ENCODE results near the gene SLC6A11. TPM values are rescaled to one million over a fixed set of nuclear protein-coding genes. Genes with fewer than 3 reads are reported as not detected.

The SLC6A11 gene
- total and polyA plus RNA-seq, 7 donors = 0.06 TPM; not detected in 6

- TF ChIP-seq CTCF (IDR thresholded peaks at IDR 0.05) = no peak
- intact Hi-C loops (cut with DNase I) = no loop called here
- Histone ChIP-seq H3K36me3 (ENCODE audit: insufficient read depth in 1 of 2, low read depth in 1 of 2) (no peaks in the 10 kb centered on the region), H3K4me3 (no peak overlapping the region), H3K27ac (no peak overlapping the region), H3K4me1 (no peaks in the 10 kb centered on the region), H3K27me3 (ENCODE audit: insufficient read depth in 3 of 3, low read length in 2 of 3) (peaks cover 0 to 26% (median 7%) of the 10 kb centered on the region in 3 donors), H3K9me3 (no peaks in the 10 kb centered on the region)
- ATAC-seq (no peak), DNase-seq (no peak)
- 45 to 62% (median 55%) methylated on average over 6 to 7 of the region's 7 CpGs for WGBS, 3 donors
Observed at GRCh38 chr3:10869460-10869859, 53.4 kb downstream of the SLC6A11 start.

- H3K27ac ChIP-seq = no peak overlapping the region
- H3K4me3 ChIP-seq = no peak overlapping the region
- intact Hi-C loops (cut with DNase I) = no loop called here
- 84 to 89% (median 84%) methylated on average over 1 of the region's 1 CpG for WGBS, 3 donors
- DNase-seq (no peak), ATAC-seq (no peak)
- H3K36me3 ChIP-seq (ENCODE audit: insufficient read depth in 1 of 2, low read depth in 1 of 2) = no peaks in the 10 kb centered on the region
- H3K27me3 ChIP-seq (ENCODE audit: insufficient read depth in 3 of 3, low read length in 2 of 3) = peaks cover 0 to 20% (median 7%) of the 10 kb centered on the region in 3 donors
- TF ChIP-seq CTCF (IDR thresholded peaks at IDR 0.05) = no peak
- H3K9me3 ChIP-seq = no peaks in the 10 kb centered on the region
- H3K4me1 ChIP-seq = no peaks in the 10 kb centered on the region
Observed at GRCh38 chr3:10870296-10870695, 54.3 kb downstream of the SLC6A11 start.

- no peak for TF ChIP-seq CTCF (IDR thresholded peaks at IDR 0.05)
- Histone ChIP-seq H3K4me3 (no peak overlapping the region), H3K36me3 (ENCODE audit: insufficient read depth in 1 of 2, low read depth in 1 of 2) (no peaks in the 10 kb centered on the region), H3K27me3 (ENCODE audit: insufficient read depth in 3 of 3, low read length in 2 of 3) (peaks cover 0 to 20% (median 7%) of the 10 kb centered on the region in 3 donors), H3K9me3 (no peaks in the 10 kb centered on the region), H3K27ac (no peak overlapping the region), H3K4me1 (no peaks in the 10 kb centered on the region)
- intact Hi-C loops (cut with DNase I) = no loop called here
- no peak for DNase-seq
- 76 to 80% (median 79%) methylated on average over 5 of the region's 5 CpGs for WGBS, 3 donors
- no peak for ATAC-seq
Observed at GRCh38 chr3:10873415-10873814, 57.4 kb downstream of the SLC6A11 start.

- intact Hi-C loops (cut with DNase I) = no loop called here
- peaks cover 0 to 20% (median 0%) of the 10 kb centered on the region in 3 donors for H3K27me3 ChIP-seq (ENCODE audit: insufficient read depth in 3 of 3, low read length in 2 of 3)
- ATAC-seq (no peak), DNase-seq (no peak)
- H3K4me1 ChIP-seq = no peaks in the 10 kb centered on the region
- no peak overlapping the region for H3K27ac ChIP-seq
- H3K9me3 ChIP-seq = no peaks in the 10 kb centered on the region
- 40 to 52% (median 42%) methylated on average over 3 of the region's 3 CpGs for WGBS, 3 donors
- no peak for TF ChIP-seq CTCF (IDR thresholded peaks at IDR 0.05)
- no peak overlapping the region for H3K4me3 ChIP-seq
- H3K36me3 ChIP-seq (ENCODE audit: insufficient read depth in 1 of 2, low read depth in 1 of 2) = no peaks in the 10 kb centered on the region
Observed at GRCh38 chr3:10875914-10876313, 59.9 kb downstream of the SLC6A11 start.

- Histone ChIP-seq H3K36me3 (ENCODE audit: insufficient read depth in 1 of 2, low read depth in 1 of 2) (no peaks in the 10 kb centered on the region), H3K9me3 (no peaks in the 10 kb centered on the region), H3K27ac (no peak overlapping the region), H3K4me3 (no peak overlapping the region), H3K4me1 (no peaks in the 10 kb centered on the region), H3K27me3 (ENCODE audit: insufficient read depth in 3 of 3, low read length in 2 of 3) (peaks cover 0 to 14% (median 0%) of the 10 kb centered on the region in 3 donors)
- DNase-seq (no peak), ATAC-seq (no peak)
- 50 to 61% (median 58%) methylated on average over 1 to 4 of the region's 4 CpGs for WGBS, 3 donors
- intact Hi-C loops (cut with DNase I) = no loop called here
- TF ChIP-seq CTCF (IDR thresholded peaks at IDR 0.05) = no peak
Observed at GRCh38 chr3:10876661-10877060, 60.6 kb downstream of the SLC6A11 start.

All from psoas muscle (tissue), 8 donors.